MCF 10A (cell line): ENCODE measurements around the gene SRD5A1. TPM values are rescaled to one million over a fixed set of nuclear protein-coding genes. Genes with fewer than 3 reads are reported as not detected.
"Not testable (repeated sequence)": the region's sequence is repeated elsewhere in the genome, so short reads cannot be mapped to it uniquely, and the experiment has no call there.

Experiments used
- BruUV-seq: library from RNA; stranded (reverse); fragments of 400-500 nt; replicated peaks from 2 replicates; lab custom pipeline; 2021; lab: Mats Ljungman, UMichigan
- CTCF ChIA-PET: fragments of 300-600 bp; sonication (Branson Sonifier 250); formaldehyde crosslinking; extraction: SDS; loops from one replicate; lab custom pipeline; 2021; ENCODE audit warnings: antibody characterized with exemption, inconsistent platforms; lab: Yijun Ruan, JAX
- POLR2A ChIA-PET: fragments of 300-600, 350-650 bp; sonication (Branson Sonifier 250); formaldehyde crosslinking; extraction: SDS; loops from one replicate; lab custom pipeline; 2020; ENCODE audit warnings: antibody characterized with exemption, inconsistent platforms; lab: Yijun Ruan, JAX
- DNase-seq: peaks from one replicate; pipeline ENCODE4 v3.0.0-alpha.2; 2018; ENCODE audit not compliant: unreplicated experiment
- H3K27ac Mint-ChIP-seq: one replicate; pipeline ENCODE4 v1.8.0; 2022; ENCODE audit warnings: mild to moderate bottlenecking, low read depth, mixed read lengths; ENCODE audit not compliant: unreplicated experiment
- H3K27me3 Mint-ChIP-seq: one replicate; pipeline ENCODE4 v1.8.0; 2022; ENCODE audit warnings: mixed read lengths; ENCODE audit not compliant: insufficient read depth, unreplicated experiment
- H3K36me3 Mint-ChIP-seq: one replicate; pipeline ENCODE4 v1.8.0; 2022; ENCODE audit warnings: mild to moderate bottlenecking, moderate library complexity, mixed read lengths; ENCODE audit not compliant: insufficient read depth, unreplicated experiment
- H3K4me1 Mint-ChIP-seq: one replicate; pipeline ENCODE4 v1.8.0; 2022; ENCODE audit warnings: mixed read lengths; ENCODE audit not compliant: insufficient read depth, unreplicated experiment
- H3K4me3 Mint-ChIP-seq: one replicate; pipeline ENCODE4 v1.8.0; 2022; ENCODE audit warnings: mild to moderate bottlenecking, moderate library complexity, mixed read lengths; ENCODE audit not compliant: unreplicated experiment
- H3K9me3 Mint-ChIP-seq: one replicate; pipeline ENCODE4 v1.8.0; 2022; ENCODE audit warnings: mixed read lengths; ENCODE audit not compliant: unreplicated experiment
- intact Hi-C: fragments of 100-400 bp; cut with micrococcal nuclease; formaldehyde crosslinking; loops from 2 replicates; pipeline ENCODE4 v1.14.1; 2022
- total RNA-seq: library from RNA; stranded (reverse); gene quantifications from 2 replicates; pipeline ENCODE4 v1.2.3, GENCODE V29; 2022
- TF ChIP-seq, protein P1 (sequence below): fragments of 200-600 bp; IDR thresholded peaks from one replicate; pipeline ENCODE4 v1.8.0; 2022; ENCODE audit warnings: antibody characterized with exemption, mild to moderate bottlenecking; ENCODE audit not compliant: unreplicated experiment

Gene SRD5A1
- total RNA-seq, 1 experiment from 2014 or later: 12.4 TPM

DNA sequence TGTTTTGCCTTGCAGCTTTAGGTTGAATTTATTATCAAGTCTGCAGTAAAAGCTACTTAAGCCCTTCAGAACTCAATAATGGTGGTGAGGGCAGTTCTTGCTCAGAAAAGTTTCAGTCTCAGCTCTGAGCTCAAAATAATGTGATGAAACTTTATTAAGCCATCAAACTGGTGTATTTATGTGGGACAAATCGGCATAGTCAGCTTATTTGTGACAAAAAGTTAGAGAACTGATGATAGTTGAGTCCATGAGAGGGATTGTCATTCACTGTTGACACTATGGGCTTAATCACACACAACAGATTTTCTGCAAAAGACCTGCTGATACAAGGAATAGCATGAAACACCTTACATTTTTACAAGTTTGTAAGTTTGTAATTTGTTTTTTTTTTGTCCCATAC is 9.4 kb downstream of the SRD5A1 start:
- intact Hi-C loops: no loop called here
- peaks cover 40% of the 10 kb centered on the region for H3K36me3 Mint-ChIP-seq
- no peaks in the 10 kb centered on the region for H3K27me3 Mint-ChIP-seq
- no TSS peak for BruUV-seq
- no peaks in the 10 kb centered on the region for H3K9me3 Mint-ChIP-seq
- CTCF ChIA-PET: interaction anchor here (0.6 kb wide), 1 partner anchor 103 kb away, joined by 4 read pairs; no protein-coding TSS in a partner anchor
- TF ChIP-seq, protein P1, sequence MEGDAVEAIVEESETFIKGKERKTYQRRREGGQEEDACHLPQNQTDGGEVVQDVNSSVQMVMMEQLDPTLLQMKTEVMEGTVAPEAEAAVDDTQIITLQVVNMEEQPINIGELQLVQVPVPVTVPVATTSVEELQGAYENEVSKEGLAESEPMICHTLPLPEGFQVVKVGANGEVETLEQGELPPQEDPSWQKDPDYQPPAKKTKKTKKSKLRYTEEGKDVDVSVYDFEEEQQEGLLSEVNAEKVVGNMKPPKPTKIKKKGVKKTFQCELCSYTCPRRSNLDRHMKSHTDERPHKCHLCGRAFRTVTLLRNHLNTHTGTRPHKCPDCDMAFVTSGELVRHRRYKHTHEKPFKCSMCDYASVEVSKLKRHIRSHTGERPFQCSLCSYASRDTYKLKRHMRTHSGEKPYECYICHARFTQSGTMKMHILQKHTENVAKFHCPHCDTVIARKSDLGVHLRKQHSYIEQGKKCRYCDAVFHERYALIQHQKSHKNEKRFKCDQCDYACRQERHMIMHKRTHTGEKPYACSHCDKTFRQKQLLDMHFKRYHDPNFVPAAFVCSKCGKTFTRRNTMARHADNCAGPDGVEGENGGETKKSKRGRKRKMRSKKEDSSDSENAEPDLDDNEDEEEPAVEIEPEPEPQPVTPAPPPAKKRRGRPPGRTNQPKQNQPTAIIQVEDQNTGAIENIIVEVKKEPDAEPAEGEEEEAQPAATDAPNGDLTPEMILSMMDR: no peak
- H3K4me1 Mint-ChIP-seq: peaks cover 16% of the 10 kb centered on the region
- no peak overlapping the region for H3K27ac Mint-ChIP-seq
- DNase-seq: no peak
- POLR2A ChIA-PET: interaction anchor here (1.3 kb wide), 1 partner anchor 9 kb away, joined by 6 read pairs; no protein-coding TSS in a partner anchor
- no peak overlapping the region for H3K4me3 Mint-ChIP-seq

DNA sequence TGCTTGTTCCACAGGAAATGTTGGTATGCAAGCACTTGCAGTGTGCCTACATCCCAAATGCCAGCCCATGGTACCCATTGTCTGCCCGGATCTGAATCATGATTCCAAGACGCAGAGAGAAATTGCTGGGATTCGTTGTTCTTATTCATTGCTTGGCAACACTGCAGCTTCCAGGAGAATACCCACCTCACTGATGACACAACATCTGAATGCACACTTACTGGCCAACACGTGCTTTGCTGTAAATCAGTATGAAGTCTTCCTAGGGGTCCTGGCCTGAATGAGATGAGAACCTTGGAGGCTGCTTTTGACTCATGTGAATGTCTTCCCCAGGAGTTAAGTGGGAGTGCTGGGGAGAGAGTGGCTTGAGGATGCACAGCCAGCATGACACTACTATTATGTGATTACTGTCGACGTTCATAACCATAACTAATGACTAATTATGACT is 11.6 kb downstream of the SRD5A1 start:
- no peaks in the 10 kb centered on the region for H3K9me3 Mint-ChIP-seq
- no TSS peak for BruUV-seq
- TF ChIP-seq, protein P1: no peak
- ChIA-PET CTCF (no interaction called here), POLR2A (interaction anchor here (0.9 kb wide), 1 partner anchor 24 kb away, joined by 3 read pairs; no protein-coding TSS in a partner anchor)
- peaks cover 11% of the 10 kb centered on the region for H3K4me1 Mint-ChIP-seq
- H3K27ac Mint-ChIP-seq: no peak overlapping the region
- H3K4me3 Mint-ChIP-seq: no peak overlapping the region
- DNase-seq: peak; percentile 15
- H3K36me3 Mint-ChIP-seq: peaks cover 46% of the 10 kb centered on the region
- intact Hi-C loops: no loop called here
- no peaks in the 10 kb centered on the region for H3K27me3 Mint-ChIP-seq

DNA sequence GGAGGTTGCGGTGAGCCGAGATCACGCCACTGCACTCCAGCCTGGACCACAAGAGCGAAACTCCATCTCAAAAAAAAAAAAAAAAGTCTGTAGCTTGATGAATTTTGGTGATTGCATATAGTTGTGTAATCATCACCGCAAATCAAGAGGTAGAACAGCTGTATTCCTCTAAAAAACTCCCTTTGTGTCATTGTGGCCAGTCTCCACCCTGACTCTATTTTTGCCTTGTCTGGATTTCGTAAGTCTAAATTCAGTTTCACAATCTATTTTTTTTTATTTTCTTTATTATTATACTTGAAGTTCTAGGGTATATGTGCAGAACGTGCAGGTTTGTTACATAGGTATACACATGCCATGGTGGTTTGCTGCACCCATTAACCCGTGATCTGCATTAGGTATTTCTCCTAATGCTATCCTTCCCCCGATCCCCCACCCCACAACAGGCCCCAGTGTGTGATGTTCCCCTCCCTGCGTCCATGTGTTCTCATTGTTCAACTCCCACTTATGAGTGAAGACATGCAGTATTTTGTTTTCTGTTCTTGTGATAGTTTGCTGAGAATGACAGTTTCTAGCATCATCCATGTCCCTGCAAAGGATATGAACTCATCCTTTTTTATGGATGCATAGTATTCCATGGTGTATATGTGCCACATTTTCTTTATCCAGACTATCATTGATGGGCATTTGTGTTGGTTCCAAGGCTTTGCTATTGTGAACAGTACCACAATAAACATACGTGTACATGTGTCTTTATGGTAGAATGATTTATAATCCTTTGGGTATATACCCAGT is 12.5 kb downstream of the SRD5A1 start:
- H3K9me3 Mint-ChIP-seq, H3K27me3 Mint-ChIP-seq, H3K4me3 Mint-ChIP-seq, intact Hi-C loops, CTCF ChIA-PET, BruUV-seq, H3K27ac Mint-ChIP-seq: not testable (repeated sequence)
- Mint-ChIP-seq H3K4me1 (peaks cover 11% of the 10 kb centered on the region), H3K36me3 (peaks cover 44% of the 10 kb centered on the region)
- DNase-seq: peak; percentile 57
- POLR2A ChIA-PET: interaction anchor here (0.9 to 1.0 kb wide), 2 partner anchors 13 to 24 kb away, joined by 3 read pairs; partner anchors contain the start of genes NSUN2 and SRD5A1

DNA sequence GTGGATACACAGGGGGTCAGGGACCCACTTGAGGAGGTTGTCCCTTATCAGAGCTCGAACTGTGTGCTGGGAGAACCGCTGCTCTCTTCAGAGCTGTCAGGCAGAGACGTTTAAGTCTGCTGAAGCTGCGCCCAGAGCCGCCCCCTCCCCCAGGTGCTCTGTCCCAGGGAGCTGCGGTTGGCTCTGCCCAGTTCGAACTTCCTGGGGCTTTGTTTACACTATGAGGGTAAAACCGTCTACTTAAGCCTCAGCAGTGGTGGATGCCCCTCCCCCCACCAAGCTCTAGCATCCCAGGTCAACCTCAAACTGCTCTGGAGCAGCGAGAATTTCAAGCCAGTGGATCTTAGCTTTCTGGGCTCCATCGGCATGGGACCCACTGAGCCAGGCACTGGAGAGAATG is 15.9 kb downstream of the SRD5A1 start:
- intact Hi-C loops: no loop called here

More for the DNA sequence above, 15.9 kb downstream of the SRD5A1 start:
- Mint-ChIP-seq H3K4me3 (no peak overlapping the region), H3K27me3 (no peaks in the 10 kb centered on the region), H3K27ac (no peak overlapping the region), H3K4me1 (peaks cover 11% of the 10 kb centered on the region), H3K36me3 (peaks cover 35% of the 10 kb centered on the region), H3K9me3 (no peaks in the 10 kb centered on the region)
- BruUV-seq: no TSS peak
- DNase-seq: no peak
- CTCF ChIA-PET: no interaction called here
- POLR2A ChIA-PET: no interaction called here
- TF ChIP-seq, protein P1: no peak
